HG03025 (cell line): ENCODE measurements around the gene KCNT1.
"Not testable (repeated sequence)": the region's sequence is repeated elsewhere in the genome, so short reads cannot be mapped to it uniquely, and the experiment has no call there.

Experiments used
- ATAC-seq: cut with Tn5 transposase; IDR thresholded peaks from one replicate; pipeline ENCODE4 v1.9.1; 2021; ENCODE audit warnings: mild to moderate bottlenecking, moderate library complexity; ENCODE audit not compliant: unreplicated experiment, low FRiP score

Gene KCNT1

DNA sequence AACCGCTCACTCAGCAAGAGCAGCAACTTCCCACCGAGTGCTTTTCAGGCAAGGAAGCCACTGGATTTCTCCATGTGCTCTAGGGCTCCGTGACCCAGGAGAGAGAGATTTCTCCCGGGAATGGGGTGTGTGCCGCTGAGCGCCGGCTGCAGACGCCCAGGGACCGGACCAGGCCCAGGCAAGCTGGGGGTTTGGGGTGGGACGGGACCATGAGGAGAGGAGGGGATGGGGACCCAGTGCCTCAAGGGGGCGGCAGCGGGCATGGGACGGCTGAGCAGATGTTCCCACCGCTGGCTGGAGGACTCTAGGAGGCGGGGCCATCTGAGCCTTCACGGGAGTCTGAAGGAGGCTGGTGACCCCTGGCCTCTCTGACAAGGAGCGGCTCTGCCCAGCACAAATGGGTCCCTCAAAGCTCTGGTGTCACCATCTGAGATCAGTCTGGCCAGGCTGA is 30.4 kb upstream of the KCNT1 start:
- no peak for ATAC-seq

DNA sequence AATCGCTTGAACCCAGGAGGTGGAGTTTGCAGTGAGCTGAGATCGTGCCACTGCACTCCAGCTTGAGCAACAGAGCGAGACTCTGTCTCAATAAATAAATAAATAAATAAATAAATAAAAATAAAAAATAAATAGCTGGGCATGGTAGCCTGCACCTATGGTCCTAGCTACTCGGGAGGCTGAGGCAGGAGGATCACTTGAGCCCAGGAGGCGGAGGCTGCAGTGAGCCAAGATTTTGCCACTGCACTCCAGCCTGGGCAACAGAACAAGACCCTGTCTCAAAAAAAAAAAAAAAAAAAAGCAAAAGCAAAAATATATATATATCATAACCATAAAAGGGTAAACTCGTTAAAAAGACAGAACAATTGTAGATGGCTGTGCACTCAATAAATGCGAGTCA is 29.2 kb upstream of the KCNT1 start:
- not testable (repeated sequence) for ATAC-seq

DNA sequence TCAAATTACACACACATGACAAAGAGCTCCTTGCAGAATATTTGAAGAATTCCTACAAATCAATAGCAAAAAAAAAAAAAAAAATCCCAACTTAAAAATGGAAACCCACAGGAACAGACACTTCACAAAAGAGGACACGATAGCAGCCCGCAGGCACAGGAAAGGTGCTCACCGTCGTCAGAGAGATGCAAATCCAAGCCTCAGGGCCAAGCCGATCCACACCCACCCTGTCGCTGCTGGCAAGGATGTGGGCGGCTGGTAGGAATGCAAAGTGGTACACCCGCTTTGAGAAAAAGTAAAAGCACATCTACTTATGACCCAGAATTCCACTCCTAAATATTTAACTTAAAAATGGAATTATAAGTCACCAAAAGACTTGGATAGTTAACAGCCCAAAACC is 28.0 kb upstream of the KCNT1 start:
- ATAC-seq, result no peak

DNA sequence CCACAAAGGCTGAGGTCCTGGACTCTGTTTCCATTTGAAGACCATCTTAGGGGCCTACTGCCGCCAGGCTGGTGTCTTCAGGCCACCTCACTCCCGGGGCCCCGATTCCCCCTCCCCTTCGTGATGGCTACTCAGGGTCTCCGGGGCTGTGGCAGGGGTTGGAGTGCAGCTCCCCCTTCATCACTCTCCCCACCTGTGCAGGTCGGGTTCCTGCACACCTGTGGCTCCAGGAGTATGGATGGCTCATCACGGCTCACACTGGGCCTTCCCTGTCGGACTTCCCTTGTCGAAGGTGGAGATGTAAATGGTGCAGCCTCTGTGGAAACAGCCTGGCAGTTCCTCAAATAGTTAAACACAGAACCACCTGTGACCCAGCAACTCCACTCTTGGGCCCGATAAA is 27.0 kb upstream of the KCNT1 start:
- no peak for ATAC-seq

DNA sequence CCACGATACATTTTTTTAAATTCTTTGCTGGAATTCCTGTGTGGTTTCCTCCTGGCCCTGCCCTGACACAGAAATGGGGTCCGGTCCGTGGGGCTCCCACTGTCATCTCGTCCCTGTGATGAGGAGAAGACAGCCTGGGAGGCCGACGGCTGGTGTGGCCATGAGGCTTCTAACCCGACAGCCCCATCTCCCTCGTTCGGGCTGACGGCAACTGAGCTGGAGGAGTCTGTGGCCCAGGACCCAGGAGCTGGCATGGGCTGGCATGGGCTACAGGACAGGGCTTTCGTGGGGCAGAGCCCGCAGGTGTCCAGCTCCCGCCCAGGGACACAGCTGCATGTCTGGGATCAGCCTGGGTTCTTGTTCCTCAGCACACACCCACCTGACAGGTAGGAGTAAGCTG is 25.1 kb upstream of the KCNT1 start:
- no peak for ATAC-seq

DNA sequence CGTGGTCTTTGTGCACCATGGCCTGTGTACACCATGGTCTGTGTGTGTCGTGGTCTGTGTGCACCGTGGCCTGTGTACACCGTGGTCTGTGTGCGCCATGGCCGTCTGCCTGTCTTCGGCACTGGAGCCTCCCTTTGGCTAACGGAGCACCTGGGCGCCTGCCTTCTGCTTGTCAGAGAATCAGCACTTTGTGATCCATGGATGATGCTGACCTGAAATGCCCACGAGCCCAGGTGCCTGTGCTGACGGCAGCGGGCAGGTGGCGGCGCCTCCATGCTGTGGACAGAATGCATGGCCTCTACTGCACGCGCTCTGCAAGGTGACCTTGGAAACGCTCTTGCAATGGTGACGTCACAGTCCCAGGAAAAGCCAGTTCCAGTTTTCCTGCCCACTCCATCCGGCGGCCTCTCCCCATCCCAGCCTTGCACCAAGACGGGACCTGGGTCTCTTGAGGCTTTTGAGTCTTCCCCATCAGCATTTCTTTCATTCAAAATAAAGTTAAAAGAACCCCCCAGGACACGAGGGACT is 24.3 kb upstream of the KCNT1 start:
- no peak for ATAC-seq

DNA sequence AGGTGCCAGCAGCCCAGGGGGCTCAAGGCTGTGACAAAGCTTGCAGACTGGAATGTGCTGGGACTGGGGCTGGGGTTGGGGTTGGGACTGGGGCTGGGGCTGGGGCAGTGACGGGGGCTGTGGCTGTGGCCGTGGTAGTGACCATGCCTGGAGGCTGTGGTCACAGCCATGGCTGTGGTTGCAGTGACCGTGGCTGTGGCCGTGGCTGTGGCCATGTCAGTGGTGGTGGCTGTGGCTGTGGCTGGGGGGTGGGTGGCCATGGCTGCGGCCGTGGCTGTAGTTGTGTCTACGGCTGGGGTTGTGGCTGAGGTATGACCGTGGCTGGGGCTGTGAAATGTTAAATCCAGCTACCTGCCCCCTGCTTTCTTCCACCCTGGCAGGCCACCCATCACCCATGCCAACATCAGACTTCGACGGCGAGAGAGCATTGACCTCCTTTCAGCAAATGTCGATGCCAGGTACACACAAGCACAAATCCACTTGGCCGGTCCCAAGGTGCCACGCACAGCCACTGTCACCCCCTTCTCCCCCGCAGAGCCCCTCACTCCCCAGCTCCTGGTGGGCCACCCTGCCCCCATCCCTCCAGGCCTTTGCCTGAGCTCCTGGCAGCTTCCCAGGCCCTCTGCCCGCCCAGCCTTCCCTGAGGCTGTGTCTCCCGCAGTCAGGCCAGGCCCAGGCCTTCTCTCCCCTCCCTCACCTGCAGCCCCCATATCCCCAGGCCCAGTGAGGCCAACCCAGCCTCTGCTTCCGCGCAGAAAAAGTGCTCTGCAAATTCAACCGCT is 23.6 kb upstream of the KCNT1 start:
- no peak for ATAC-seq

DNA sequence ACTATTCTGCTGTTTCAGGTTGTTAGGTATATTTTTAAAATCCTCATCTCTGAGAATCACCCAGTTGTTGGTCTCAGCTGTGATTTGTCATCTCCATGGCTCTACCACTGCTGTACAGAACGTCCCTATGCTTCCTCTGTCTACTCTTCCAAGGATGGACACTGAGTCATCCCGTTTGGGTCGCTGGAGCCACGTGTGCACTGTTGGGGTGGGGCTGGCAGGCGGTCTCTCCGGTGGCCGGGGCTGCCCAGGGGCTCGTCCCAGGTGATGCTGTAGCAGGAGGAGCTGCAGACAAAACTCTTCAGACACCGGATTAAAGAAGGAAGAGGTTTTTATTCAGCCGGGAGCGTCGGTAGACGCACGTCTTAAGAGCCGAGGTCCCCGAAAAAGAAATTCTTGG is 21.9 kb upstream of the KCNT1 start:
- ATAC-seq, result no peak

DNA sequence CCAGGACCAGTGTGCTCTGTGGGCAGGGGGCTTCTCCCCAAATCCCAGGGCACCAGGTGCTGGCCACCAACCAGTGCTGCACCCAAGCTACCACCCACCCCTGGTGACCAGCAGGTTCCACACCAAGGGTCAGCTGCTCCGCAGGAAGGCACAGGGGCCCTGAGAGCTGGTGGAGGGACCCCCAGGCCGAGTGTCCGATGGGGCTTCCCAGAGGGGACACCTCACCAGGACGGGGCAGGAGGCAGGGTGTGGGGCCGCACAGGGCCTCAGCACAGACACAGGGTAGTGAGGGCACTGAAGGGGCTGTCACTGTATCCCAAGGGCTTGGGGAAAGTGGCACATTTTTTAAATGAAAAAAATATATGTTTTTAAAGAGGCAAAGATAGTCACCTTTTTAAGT is 20.8 kb upstream of the KCNT1 start:
- ATAC-seq, result no peak

DNA sequence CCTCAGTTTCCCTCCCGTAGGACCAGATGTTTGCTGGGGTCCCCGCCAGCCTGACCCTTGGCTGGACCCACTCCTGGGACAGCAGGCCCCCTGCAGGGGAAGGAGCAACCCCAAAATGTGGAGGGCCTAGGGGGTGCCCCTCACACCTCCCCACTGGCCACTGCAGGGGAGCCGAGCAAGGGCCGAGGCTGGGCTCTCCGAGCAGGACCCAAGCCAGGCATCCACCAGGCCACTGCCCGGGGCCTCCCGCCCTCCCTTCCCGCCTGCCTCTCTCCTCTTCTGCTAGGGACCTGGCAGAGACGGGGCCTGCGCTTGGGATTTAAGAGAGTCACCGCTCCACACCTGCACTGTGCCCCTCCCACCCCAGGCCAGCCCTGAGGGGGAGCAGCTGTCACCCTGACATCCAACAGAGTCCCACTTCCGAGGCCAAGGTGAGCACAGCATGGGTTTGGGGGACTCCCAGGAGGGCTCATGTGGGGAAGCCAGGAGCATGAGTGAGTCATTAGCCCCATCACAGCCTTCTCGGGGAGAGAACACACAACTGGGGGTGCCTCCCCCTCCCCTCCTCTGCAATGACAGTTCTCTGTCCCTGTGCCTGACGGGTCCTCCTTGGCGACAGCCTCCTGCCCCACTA is 18.5 kb upstream of the KCNT1 start:
- no peak for ATAC-seq

DNA sequence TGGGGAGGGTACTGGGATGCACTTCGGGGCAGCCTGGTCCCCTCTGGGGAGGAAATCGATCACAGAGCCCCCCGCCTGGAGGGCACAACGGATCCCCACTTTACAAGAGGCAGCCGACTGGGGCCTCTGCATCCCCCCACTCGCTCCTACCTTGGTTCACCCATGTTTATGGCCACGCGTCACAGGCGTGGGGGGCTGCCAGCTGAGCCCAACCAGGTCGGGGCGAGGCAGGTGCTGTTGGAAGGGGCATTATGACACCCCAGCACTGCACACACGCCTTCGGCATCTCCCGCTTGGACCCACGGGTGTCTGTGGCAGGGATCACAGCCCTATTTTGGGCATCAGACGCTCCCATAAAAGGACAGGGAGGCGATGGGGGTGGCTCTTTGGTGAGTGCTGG is 17.3 kb upstream of the KCNT1 start:
- no peak for ATAC-seq

DNA sequence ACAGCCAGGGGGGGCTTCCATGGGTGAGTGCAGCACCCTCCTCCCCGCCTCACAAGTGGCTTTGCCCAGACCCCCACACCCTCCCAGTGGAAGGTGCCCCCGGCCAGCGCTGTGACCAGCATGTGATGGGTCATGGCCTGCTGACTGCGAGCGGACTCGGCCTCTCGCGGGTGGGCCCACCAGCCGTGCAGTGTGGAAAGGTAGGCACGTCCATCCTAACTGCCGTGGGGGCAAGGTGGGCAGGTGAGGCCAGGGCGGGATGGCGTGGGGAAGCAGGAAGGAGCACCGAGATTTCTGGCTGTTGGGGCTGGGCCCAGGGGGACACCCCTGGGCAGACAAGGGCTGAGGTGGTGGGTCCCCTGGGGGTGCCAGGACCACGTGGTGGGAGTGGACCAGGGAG is 14.8 kb upstream of the KCNT1 start:
- ATAC-seq, result no peak

DNA sequence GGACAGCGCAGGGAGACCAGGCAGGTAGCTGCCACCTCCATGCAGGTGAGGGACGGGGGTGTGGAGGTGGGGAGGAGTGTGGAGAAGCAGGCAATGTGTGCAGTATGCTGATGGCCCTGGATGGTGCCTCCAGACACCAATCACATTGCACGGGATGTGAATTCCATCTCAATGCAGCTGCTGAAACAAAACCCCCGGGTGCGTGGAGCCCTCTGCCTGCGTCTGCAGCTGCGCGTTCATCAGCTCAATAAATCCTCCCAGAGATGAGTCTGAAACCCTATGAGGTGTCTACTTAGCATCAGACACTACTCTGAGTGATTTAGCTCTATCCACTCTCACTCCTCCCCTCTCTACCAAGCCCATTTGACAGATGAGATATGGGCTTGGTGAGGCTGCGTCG is 13.0 kb upstream of the KCNT1 start:
- no peak for ATAC-seq

DNA sequence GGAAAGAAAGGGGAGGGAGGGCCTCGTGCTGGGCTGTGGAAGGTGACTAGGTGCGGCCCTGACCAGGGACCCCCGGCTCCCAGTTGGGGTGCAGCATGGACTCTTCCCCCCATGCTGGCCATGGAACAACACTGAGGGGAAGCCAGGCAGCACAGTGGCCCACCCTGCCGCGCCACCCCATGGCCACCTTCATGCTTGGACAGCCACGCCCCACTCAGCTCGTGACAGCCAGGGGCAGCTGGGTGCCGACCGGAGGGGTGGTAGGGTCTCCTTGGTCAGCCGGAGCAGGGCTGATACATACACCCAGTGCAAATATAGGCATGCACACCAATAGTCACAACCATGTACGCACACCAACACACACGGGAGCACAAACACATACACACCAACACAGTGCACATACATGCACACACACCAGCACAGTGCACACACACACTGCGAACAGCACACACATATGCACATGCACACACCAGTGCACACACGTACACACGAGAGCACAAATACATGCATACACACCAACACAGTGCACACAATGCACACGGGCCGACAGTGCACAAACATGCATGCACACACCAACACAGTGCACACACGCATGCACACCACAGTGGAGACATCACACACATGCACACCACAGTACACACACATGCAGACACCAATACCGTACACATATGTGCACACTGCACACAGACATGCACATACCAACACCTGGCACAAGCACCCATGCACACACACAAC is 11.0 kb upstream of the KCNT1 start:
- no peak for ATAC-seq

DNA sequence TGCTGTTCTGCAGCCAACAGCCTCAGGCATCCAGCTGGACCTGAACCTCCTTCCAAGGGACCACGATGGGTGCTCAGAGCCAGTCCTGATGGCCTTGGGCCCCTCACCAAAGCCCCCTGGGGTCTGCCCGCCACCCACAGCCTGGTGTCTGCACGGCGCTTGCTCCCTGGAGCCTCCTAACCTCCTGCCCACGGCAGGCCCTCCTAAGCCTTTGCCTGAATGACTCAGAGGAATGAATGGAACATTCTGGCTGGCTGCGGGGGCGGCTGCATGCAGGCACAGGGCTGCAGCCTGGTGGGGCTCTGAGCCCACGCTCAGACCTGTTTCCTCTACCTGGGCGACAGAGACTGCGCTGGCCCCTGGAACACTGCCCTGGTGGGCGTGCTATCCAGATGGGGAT is 9.6 kb upstream of the KCNT1 start:
- no peak for ATAC-seq

DNA sequence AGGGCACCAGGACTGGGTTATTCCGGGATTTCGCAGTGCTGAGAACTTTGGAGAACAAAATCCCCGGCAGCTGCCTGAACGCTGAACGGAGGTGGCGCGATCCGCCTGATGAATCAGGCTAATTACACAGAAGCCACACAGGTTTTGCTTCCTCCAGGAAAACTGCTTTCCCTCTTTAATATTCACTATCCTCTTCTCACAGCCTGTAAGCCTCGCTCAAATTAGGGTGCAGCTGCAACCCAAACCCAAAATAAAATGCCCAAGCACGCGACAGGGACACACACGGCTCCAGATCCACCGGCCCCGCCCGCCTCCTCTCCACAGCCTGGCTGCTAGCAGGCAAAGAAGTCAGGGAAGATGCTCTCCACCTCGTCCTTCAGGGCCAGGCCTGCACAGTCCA is 8.7 kb upstream of the KCNT1 start:
- ATAC-seq, result no peak

DNA sequence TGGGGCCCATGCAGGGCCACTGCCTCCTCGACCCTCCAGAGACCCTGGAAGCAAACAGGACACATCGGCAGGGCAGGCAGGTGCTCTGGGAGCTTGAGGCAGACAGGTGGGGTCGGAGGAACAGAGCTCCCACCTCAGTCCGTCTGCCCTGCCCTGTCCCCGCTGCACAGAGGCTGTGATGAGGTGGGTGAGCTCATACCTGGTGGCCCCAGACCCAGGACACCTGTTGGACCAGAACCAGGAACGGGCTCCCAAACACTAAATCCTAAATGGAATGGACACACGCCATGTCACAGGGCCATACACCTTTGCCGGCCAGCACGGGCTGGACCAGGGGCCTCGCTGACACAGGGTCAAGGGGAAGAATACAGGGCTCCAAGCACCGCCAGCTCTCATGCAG is 8.2 kb upstream of the KCNT1 start:
- no peak for ATAC-seq

DNA sequence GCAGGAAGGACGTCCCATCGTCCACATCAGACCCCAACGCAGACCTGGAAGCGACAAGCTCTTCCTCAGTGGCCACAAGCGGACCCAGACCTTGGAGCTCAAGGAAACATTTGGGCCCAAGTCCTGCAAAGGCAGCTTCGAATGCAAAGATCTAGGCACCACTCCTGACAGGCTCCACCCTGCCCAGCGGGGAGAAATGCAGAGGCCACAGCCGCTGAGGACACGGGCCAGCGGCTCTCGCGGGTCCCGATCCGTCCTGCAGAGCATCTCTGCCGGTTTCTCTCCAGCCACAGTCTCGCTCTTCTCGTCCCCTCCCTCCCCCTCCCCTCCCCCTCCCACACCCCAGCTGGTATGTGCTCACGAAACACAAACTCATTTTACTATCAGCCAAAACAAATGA is 7.6 kb upstream of the KCNT1 start:
- no peak for ATAC-seq

DNA sequence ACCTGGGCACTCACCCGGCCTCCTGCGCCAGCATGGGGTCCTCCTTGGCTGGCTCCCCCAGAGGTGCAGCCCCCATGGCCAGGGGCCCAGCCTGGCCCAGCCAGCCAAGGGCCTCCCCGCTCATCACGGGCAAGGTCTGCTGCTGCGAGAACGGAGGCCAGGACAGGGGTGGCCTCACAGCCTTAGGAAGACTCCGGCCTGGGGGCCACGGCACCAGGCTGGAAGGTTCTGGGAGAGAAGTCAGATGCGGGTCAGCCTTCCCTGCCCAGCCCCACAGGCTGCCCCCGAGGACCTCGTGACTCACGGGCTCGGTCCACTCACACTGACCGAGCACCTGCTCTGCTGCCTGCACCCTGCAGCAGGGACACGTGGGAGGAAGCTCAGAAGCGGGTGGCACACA is 6.9 kb upstream of the KCNT1 start:
- no peak for ATAC-seq

DNA sequence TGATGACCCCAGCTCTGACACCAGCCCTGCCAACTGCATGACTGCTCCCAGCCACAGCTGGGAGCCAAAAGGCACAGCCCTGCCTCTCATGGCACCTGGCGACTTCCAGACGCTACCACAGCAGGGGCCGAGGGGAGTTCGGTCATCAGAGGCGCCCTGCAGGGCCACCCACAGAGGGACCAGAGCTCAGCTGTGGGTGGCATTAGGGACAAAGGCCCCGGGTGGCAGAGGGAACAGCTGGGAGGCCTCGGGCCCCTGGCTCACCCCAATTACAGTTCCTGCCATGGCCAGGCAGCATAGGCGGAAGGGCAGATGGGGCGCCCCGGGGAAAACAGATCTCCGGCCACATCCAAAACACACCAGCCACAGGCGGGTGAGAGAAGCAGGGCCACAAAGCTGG is 6.3 kb upstream of the KCNT1 start:
- no peak for ATAC-seq

DNA sequence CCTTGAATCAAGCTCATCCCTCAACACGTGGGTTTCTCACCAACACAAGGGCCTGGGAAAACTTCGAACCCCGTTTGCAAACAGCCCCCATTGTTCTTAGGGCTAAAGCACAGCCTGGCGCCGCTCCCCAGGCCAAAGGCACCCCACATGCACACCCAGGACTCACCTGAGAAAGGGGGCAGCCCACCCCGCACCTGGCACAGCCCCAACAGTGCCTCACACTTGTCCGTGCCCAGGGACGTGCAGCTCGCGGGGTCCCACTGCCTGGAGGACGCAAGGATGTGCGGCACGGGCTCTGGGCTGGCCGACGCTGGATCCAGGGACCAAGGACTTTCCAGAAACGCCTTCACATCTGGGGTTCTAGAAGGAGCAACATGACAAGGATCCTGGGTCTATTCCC is 5.5 kb upstream of the KCNT1 start:
- no peak for ATAC-seq

DNA sequence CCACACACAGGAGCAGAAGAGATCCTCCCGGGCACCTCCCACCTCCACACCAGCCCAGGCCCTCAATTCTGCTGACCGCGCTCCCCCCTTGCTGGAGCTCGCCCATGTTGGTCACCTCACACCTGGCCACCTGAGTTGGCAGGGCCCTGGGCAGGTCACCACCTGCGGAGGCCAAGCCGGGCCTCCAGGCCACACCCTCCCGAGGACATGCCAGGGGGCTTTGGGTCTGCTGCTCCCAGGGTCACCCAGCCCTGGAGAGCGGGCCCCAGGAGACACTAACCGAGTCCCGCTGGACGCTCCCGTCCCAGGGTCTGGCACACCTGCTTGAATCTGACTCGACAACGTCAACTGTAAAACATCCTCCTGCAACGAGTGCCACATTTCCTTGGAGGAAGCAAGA is 4.8 kb upstream of the KCNT1 start:
- ATAC-seq, result no peak
